Measurements from ENCODE around the gene ABHD2.
"Not testable (repeated sequence)": the region's sequence is repeated elsewhere in the genome, so short reads cannot be mapped to it uniquely, and the experiment has no call there.

The ABHD2 gene

GRCh38 chr15:89137926-89138325 is 49.7 kb downstream of the ABHD2 start:
- DNase-seq (ENCODE audit: low read depth in 3 of 3) = no peak

GRCh38 chr15:89138999-89139612 is 50.9 kb downstream of the ABHD2 start:
- DNase-seq (ENCODE audit: low read depth in 3 of 3) = no peak

GRCh38 chr15:89139613-89140499 is 51.6 kb downstream of the ABHD2 start:
- no peak for DNase-seq (ENCODE audit: low read depth in 3 of 3)

GRCh38 chr15:89140595-89140994 is 52.3 kb downstream of the ABHD2 start:
- no peak for DNase-seq (ENCODE audit: low read depth in 3 of 3)

- not testable (repeated sequence) for DNase-seq (ENCODE audit: low read depth in 3 of 3)
Observed at GRCh38 chr15:89141159-89141558, 52.9 kb downstream of the ABHD2 start.

- no peak for DNase-seq (ENCODE audit: low read depth in 3 of 3)
Observed at GRCh38 chr15:89141885-89142284, 53.6 kb downstream of the ABHD2 start.

GRCh38 chr15:89142423-89142822 is 54.2 kb downstream of the ABHD2 start:
- no peak for DNase-seq (ENCODE audit: low read depth in 3 of 3)

- no peak for DNase-seq (ENCODE audit: low read depth in 3 of 3)
Observed at GRCh38 chr15:89143503-89144162, 55.4 kb downstream of the ABHD2 start.

- no peak for DNase-seq (ENCODE audit: low read depth in 3 of 3)
Observed at GRCh38 chr15:89144491-89144890, 56.2 kb downstream of the ABHD2 start.

- no peak for DNase-seq (ENCODE audit: low read depth in 3 of 3)
Observed at GRCh38 chr15:89146366-89146765, 58.1 kb downstream of the ABHD2 start.

GRCh38 chr15:89148126-89148525 is 59.9 kb downstream of the ABHD2 start:
- DNase-seq (ENCODE audit: low read depth in 3 of 3) = no peak

GRCh38 chr15:89149501-89150101 is 61.3 kb downstream of the ABHD2 start:
- DNase-seq (ENCODE audit: low read depth in 3 of 3) = no peak

GRCh38 chr15:89150287-89150686 is 62.0 kb downstream of the ABHD2 start:
- no peak for DNase-seq (ENCODE audit: low read depth in 3 of 3)

- no peak for DNase-seq (ENCODE audit: low read depth in 3 of 3)
Observed at GRCh38 chr15:89150762-89151664, 62.8 kb downstream of the ABHD2 start.

GRCh38 chr15:89155122-89155521 is 66.9 kb downstream of the ABHD2 start:
- no peak for DNase-seq (ENCODE audit: low read depth in 3 of 3)

- no peak for DNase-seq (ENCODE audit: low read depth in 3 of 3)
Observed at GRCh38 chr15:89155656-89156055, 67.4 kb downstream of the ABHD2 start.

GRCh38 chr15:89157061-89157460 is 68.8 kb downstream of the ABHD2 start:
- no peak for DNase-seq (ENCODE audit: low read depth in 3 of 3)

- DNase-seq (ENCODE audit: low read depth in 3 of 3) = no peak
Observed at GRCh38 chr15:89157918-89158564, 69.8 kb downstream of the ABHD2 start.

- DNase-seq (ENCODE audit: low read depth in 3 of 3) = no peak
Observed at GRCh38 chr15:89161666-89162065, 73.4 kb downstream of the ABHD2 start.

GRCh38 chr15:89163271-89164055 is 75.2 kb downstream of the ABHD2 start:
- DNase-seq (ENCODE audit: low read depth in 3 of 3) = no peak

Data from stimulated activated CD4-positive, alpha-beta T cell treated with anti-CD3 and anti-CD28 coated beads, TNF-alpha, amount 100 ng/mL, for 4 hours (primary cell).